Lower leg skin (tissue), 4 donors: ENCODE data around the gene DAB1. TPM values are rescaled to one million over a fixed set of nuclear protein-coding genes. Genes with fewer than 3 reads are reported as not detected.

ENCODE experiments used
- DNase-seq, 2 donors: peaks; one replicate each; pipeline ENCODE4 v3.0.0-alpha.2; 2019; ENCODE audit warnings: low spot score in 2 of 2
- H3K4me3 ChIP-seq: fragments of 200-600 bp; sonication (generic); 2 replicates; pipeline ENCODE4 v1.5.1; 2017; ENCODE audit warnings: mild to moderate bottlenecking, low read depth; ENCODE audit not compliant: poor library complexity, severe bottlenecking
- CTCF ChIP-seq, 3 donors: fragments of 450-650 bp; IDR thresholded peaks; one replicate each; pipeline ENCODE4 v1.5.1; 2016; ENCODE audit warnings: antibody characterized with exemption in 3 of 3, mild to moderate bottlenecking in 3 of 3, moderate library complexity in 2 of 3
- POLR2A ChIP-seq, 2 donors: fragments of 450-650 bp; IDR thresholded peaks; one replicate each; pipeline ENCODE4 v1.6.1; 2016 to 2017; ENCODE audit warnings: antibody characterized with exemption in 2 of 2, mild to moderate bottlenecking in 1 of 2, moderate library complexity in 1 of 2
- WGBS, 2 donors: methylation state at CpG; one replicate each; pipeline ENCODE4 v1.1.5; 2018; 5-methylcytosine and 5-hydroxymethylcytosine counted together
- intact Hi-C: fragments of 100-400 bp; cut with DNase I; formaldehyde crosslinking; loops from one replicate; pipeline ENCODE4 v1.15.0; 2023; ENCODE audit warnings: low total_unique reads
- total RNA-seq, 4 donors: library from RNA; depleted of rRNA; stranded (reverse); fragments of >200 nt; gene quantifications; one replicate each; pipeline ENCODE4 v1.1.0, GENCODE V29; 2016

Gene DAB1
- total RNA-seq, 4 donors from 2014 or later, result 0.58 TPM; not detected in 3

GRCh38 chr1:57447551-57447950, 23.7 kb upstream of the DAB1 start:
- DNase-seq, result no peak
- TF ChIP-seq POLR2A (IDR thresholded peaks at IDR 0.05) (no peak), CTCF (IDR thresholded peaks at IDR 0.05) (no peak)
- intact Hi-C loops, result no loop called here
- 92 to 93% methylated on average over 3 of the region's 3 CpGs for WGBS, 2 donors
- no peak overlapping the region for H3K4me3 ChIP-seq

- intact Hi-C loops, result no loop called here
- no peak for DNase-seq
- TF ChIP-seq POLR2A (IDR thresholded peaks at IDR 0.05), result no peak
- no peak for TF ChIP-seq CTCF (IDR thresholded peaks at IDR 0.05)
- H3K4me3 ChIP-seq, result no peak overlapping the region
These were observed 19.1 kb upstream of the DAB1 start for GRCh38 chr1:57443004-57443403.

GRCh38 chr1:57440096-57440495, 16.2 kb upstream of the DAB1 start:
- TF ChIP-seq CTCF (IDR thresholded peaks at IDR 0.05) (no peak), POLR2A (IDR thresholded peaks at IDR 0.05) (no peak)
- H3K4me3 ChIP-seq, result no peak overlapping the region
- 70 to 72% methylated on average over 1 of the region's 1 CpG for WGBS, 2 donors
- no peak for DNase-seq
- intact Hi-C loops, result no loop called here

DNA sequence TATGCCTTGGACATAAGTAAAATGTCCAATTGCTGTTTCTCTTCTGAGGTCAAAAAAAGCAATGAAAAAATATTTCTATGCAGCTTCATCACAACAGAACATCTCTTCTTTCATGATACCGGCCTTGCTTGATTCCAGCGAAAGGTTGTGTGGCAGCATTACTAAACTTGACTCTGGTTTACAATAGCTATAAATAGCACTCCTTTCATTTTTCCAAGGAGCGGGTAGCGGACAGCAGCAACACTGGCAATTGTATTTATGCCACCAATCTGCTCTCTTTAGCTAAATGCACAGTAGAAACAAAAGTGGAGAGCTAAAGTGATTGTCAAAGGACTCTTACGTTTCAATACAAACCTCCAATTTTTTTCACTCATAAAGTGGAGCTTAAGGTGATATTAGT, 7.5 kb upstream of the DAB1 start:
- DNase-seq, result no peak
- H3K4me3 ChIP-seq, result no peak overlapping the region
- TF ChIP-seq POLR2A (IDR thresholded peaks at IDR 0.05), result no peak
- TF ChIP-seq CTCF (IDR thresholded peaks at IDR 0.05), result no peak
- 70 to 71% methylated on average over 5 of the region's 5 CpGs for WGBS, 2 donors
- intact Hi-C loops, result no loop called here

DNA sequence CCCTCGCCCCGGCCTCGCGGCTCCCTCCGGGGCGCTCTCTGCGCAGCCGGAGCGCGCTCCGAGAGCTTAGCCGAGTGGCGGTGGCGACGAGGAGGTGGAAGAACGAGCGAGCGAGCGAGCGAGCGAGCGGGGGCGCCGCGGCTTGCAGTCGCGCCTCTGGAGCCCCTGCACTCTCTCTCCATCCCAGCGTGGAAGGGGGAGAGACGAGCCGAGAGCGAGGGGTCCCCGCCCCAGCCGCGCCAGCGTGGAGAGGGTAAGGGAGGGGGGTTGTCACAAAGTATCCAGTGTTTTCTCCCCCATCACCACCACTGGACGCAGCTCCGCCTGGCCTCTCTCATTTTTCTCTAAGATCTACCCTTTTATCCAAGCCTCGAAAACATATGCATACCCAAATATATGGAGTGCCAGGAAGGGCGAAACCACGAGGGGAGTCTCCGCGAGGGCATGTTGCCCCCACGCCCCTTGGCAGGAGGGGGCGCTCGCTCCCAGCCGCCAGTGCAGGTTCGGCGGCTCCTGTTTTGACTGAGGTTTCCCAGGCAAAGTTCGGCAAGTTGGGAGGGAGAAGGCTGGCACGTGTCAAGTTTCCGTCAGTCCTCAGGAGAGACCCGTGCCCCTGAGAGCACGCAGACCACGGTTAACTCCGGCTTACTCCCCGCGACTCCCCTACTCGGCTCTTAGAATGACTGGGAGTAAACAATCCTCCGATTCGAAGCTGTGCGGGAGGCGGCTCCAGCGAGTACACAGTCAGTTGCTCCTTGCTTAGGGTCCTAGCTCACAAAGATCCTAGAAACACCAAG, 569 bp upstream of the DAB1 start:
- peak overlapping the region; percentile 11 for H3K4me3 ChIP-seq
- no peak for TF ChIP-seq POLR2A (IDR thresholded peaks at IDR 0.05)
- no peak for TF ChIP-seq CTCF (IDR thresholded peaks at IDR 0.05)
- intact Hi-C loops, result no loop called here
- no peak for DNase-seq
- 1 to 4% methylated on average over 52 to 59 of the region's 63 CpGs for WGBS, 2 donors
